GM19463 (cell line): ENCODE results near the gene OPN1LW.
A peak's percentile ranks its signal among the peaks of the same experiment; 100 is the strongest.
"Not testable (repeated sequence)": the region's sequence is repeated elsewhere in the genome, so short reads cannot be mapped to it uniquely, and the experiment has no call there.

Source experiments
- ATAC-seq: cut with Tn5 transposase; IDR thresholded peaks from one replicate; pipeline ENCODE4 v1.9.1; 2021; ENCODE audit warnings: mild to moderate bottlenecking, moderate library complexity; ENCODE audit not compliant: unreplicated experiment

The OPN1LW gene

GRCh38 chrX:154144010-154144409, at the start of gene OPN1LW:
Gene OPN1LW, plus strand, starts transcription at chrX:154144243. Its CDS starts 41 bp downstream, at chrX:154144284.
- ATAC-seq: not testable (repeated sequence)

GRCh38 chrX:154094833-154095232, 49.2 kb upstream of the OPN1LW start:
- ATAC-seq: no peak

- no peak for ATAC-seq
These were observed 47.7 kb upstream of the OPN1LW start for GRCh38 chrX:154096140-154097002.

- peak; percentile 26 for ATAC-seq
These were observed 46.9 kb upstream of the OPN1LW start for GRCh38 chrX:154097003-154097588.

- ATAC-seq: peak; percentile 88
These were observed 46.2 kb upstream of the OPN1LW start, which contains the start of gene MECP2 for GRCh38 chrX:154097589-154098541. Gene MECP2, minus strand, starts transcription at chrX:154097717.

- ATAC-seq: no peak
These were observed 45.5 kb upstream of the OPN1LW start for GRCh38 chrX:154098551-154098950.

GRCh38 chrX:154113729-154114128, 30.3 kb upstream of the OPN1LW start:
- no peak for ATAC-seq

GRCh38 chrX:154114652-154115051, 29.4 kb upstream of the OPN1LW start:
- ATAC-seq: no peak

GRCh38 chrX:154115071-154115470, 29.0 kb upstream of the OPN1LW start:
- no peak for ATAC-seq

GRCh38 chrX:154115750-154116149, 28.3 kb upstream of the OPN1LW start:
- ATAC-seq: no peak

GRCh38 chrX:154116426-154117211, 27.4 kb upstream of the OPN1LW start:
- no peak for ATAC-seq

GRCh38 chrX:154117566-154117965, 26.5 kb upstream of the OPN1LW start:
- no peak for ATAC-seq

- no peak for ATAC-seq
These were observed 23.5 kb upstream of the OPN1LW start for GRCh38 chrX:154120567-154120966.

GRCh38 chrX:154121207-154121606, 22.8 kb upstream of the OPN1LW start:
- no peak for ATAC-seq

GRCh38 chrX:154121961-154122360, 22.1 kb upstream of the OPN1LW start:
- ATAC-seq: no peak

- no peak for ATAC-seq
These were observed 20.5 kb upstream of the OPN1LW start for GRCh38 chrX:154123241-154124219.

GRCh38 chrX:154125391-154126040, 18.5 kb upstream of the OPN1LW start:
- ATAC-seq: no peak

- no peak for ATAC-seq
These were observed 17.9 kb upstream of the OPN1LW start for GRCh38 chrX:154126101-154126500.

GRCh38 chrX:154131955-154132354, 12.1 kb upstream of the OPN1LW start:
- ATAC-seq: no peak
